Measurements from ENCODE around the gene SLC2A3. TPM values are rescaled to one million over a fixed set of nuclear protein-coding genes. Genes with fewer than 3 reads are reported as not detected.
"Not testable (repeated sequence)": the region's sequence is repeated elsewhere in the genome, so short reads cannot be mapped to it uniquely, and the experiment has no call there.

The SLC2A3 gene
- polyA plus RNA-seq, 1 experiment: 40.1 TPM

DNA sequence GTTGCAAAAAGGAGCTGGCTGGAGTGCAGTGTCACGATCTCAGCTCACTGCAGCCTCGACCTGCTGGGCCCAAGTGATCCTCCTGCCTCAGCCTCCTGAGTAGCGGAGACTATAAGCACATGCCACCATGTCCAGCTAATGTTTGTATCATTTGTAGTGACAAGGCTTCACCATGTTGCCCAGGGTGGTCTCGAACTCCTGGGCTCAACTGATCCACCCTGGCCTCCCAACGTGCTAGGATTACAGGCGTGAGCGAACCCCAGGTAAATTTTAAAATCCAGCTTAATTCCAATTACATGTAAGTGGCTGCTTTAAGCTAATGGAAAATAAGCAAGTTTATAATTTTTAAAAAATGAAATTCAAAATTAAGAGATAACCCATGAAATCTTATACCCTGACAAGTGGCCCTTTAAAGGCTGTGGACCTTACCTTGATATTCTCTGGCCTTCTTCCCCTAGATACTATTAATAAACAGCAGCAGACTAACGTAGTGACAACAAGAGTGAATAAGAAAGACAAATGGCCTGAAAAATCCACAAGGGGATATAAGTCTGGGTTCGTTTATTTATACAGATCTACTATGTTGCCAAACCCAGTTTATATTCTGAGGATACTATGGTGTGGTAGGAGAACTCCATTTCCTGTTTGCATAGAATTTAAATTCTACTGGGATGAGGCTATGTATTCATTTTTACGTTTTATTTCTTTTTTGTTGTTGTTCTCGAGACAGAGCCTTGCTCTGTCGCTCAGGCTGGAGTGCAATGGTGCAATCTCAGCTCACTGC, 25.6 kb upstream of the SLC2A3 start:
- ChIA-PET POLR2A (interaction anchor here (1.2 to 2.8 kb wide), 3 partner anchors 24 to 28 kb away, joined by 7 to 105 read pairs (median 9); partner anchors contain the start of gene SLC2A3), CTCF (interaction anchor here (1.5 to 5.4 kb wide), 5 partner anchors 8 to 33 kb away, joined by 3 to 30 read pairs (median 8); partner anchors contain the start of gene SLC2A3)
- Histone ChIP-seq H3K36me3 (ENCODE audit: control insufficient read depth, insufficient read depth, low read length) (no peaks in the 10 kb centered on the region), H3K27me3 (ENCODE audit: control insufficient read depth, insufficient read depth, low read length) (no peaks in the 10 kb centered on the region), H3K4me3 (ENCODE audit: low read depth, low read length) (peak overlapping the region; percentile 61)
- TF ChIP-seq, protein P1, sequence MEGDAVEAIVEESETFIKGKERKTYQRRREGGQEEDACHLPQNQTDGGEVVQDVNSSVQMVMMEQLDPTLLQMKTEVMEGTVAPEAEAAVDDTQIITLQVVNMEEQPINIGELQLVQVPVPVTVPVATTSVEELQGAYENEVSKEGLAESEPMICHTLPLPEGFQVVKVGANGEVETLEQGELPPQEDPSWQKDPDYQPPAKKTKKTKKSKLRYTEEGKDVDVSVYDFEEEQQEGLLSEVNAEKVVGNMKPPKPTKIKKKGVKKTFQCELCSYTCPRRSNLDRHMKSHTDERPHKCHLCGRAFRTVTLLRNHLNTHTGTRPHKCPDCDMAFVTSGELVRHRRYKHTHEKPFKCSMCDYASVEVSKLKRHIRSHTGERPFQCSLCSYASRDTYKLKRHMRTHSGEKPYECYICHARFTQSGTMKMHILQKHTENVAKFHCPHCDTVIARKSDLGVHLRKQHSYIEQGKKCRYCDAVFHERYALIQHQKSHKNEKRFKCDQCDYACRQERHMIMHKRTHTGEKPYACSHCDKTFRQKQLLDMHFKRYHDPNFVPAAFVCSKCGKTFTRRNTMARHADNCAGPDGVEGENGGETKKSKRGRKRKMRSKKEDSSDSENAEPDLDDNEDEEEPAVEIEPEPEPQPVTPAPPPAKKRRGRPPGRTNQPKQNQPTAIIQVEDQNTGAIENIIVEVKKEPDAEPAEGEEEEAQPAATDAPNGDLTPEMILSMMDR (IDR thresholded peaks at IDR 0.05; ENCODE audit: insufficient read depth, low read depth, low read length): no peak
- DNase-seq (ENCODE audit: low read depth): no peak

DNA sequence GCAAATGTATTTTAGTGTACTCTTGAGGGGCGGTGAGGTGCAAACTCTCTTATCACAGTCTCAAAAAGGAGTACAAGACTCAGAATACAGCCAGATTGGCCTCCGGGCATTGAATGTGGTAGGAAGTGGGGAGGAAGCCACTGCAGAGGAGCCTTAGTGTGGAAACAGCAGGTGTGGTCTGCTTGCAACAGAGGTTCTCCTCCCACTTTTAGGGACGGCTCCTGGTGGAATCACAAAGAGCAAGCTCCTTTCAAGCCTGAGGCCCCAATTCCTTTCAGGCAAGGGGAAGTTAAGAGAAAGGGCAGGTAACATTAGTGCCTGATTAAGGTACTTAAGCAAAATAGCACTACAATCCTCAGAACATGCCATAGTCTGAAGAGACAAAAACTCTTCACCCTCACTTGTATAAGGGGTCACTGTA, 23.7 kb upstream of the SLC2A3 start:
- ChIA-PET POLR2A (interaction anchor here (1.7 to 2.8 kb wide), 2 partner anchors 24 to 26 kb away, joined by 9 to 105 read pairs; partner anchors contain the start of gene SLC2A3), CTCF (interaction anchor here (0.8 to 5.4 kb wide), 4 partner anchors 15 to 100 kb away, joined by 3 to 30 read pairs (median 6); partner anchors contain the start of gene SLC2A3)
- Histone ChIP-seq H3K36me3 (ENCODE audit: control insufficient read depth, insufficient read depth, low read length) (no peaks in the 10 kb centered on the region), H3K4me3 (ENCODE audit: low read depth, low read length) (no peak overlapping the region), H3K27me3 (ENCODE audit: control insufficient read depth, insufficient read depth, low read length) (no peaks in the 10 kb centered on the region)
- TF ChIP-seq, protein P1 (IDR thresholded peaks at IDR 0.05; ENCODE audit: insufficient read depth, low read depth, low read length): no peak
- no peak for DNase-seq (ENCODE audit: low read depth)

DNA sequence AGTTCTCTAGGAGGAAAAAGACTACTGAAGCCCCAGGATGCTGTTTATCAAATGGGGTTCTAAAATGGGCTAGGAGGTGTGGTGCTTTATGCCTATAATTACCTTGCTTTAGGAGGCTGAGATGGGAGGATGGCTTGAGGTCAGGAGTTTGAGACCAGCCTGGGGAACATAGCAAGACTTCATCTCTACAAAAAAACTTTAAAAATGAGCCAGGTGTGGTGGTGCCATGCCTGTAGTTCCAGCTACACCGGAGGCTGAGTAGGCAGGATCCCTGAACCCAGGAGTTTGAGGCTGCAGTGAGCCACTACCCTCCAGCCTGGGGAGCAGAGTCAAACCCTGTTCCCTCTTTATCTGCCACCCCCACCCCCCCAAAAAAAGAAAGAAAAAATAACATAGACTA, 23.3 kb upstream of the SLC2A3 start:
- ChIA-PET POLR2A (interaction anchor here (2.8 kb wide), 1 partner anchor 23 kb away, joined by 105 read pairs; the partner anchor contains the start of gene SLC2A3), CTCF (interaction anchor here (0.8 to 5.4 kb wide), 4 partner anchors 15 to 100 kb away, joined by 3 to 30 read pairs (median 6); partner anchors contain the start of gene SLC2A3)
- TF ChIP-seq, protein P1 (IDR thresholded peaks at IDR 0.05; ENCODE audit: insufficient read depth, low read depth, low read length): no peak
- H3K27me3 ChIP-seq (ENCODE audit: control insufficient read depth, insufficient read depth, low read length): no peaks in the 10 kb centered on the region
- no peak for DNase-seq (ENCODE audit: low read depth)
- H3K36me3 ChIP-seq (ENCODE audit: control insufficient read depth, insufficient read depth, low read length): no peaks in the 10 kb centered on the region
- H3K4me3 ChIP-seq (ENCODE audit: low read depth, low read length): no peak overlapping the region

DNA sequence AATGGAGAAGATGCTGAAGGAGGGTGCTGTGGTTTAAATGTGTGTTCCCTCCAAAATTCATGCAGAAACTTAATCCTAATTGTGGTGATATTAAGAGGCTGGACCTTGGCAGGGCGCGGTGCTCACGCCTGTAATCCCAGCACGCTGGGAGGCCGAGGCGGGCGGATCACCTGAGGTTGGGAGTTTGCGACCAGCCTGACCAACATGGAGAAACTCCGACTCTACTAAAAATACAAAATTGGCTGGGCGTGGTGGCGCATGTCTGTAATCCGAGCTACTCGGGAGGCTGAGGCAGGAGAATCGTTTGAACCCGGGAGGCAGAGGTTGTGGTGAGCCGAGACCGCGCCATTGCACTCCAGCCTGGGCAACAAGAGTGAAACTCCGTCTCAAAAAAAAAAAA, 18.9 kb upstream of the SLC2A3 start:
- H3K4me3 ChIP-seq (ENCODE audit: low read depth, low read length); H3K36me3 ChIP-seq (ENCODE audit: control insufficient read depth, insufficient read depth, low read length); H3K27me3 ChIP-seq (ENCODE audit: control insufficient read depth, insufficient read depth, low read length); POLR2A ChIA-PET; CTCF ChIA-PET; DNase-seq (ENCODE audit: low read depth): not testable (repeated sequence)

DNA sequence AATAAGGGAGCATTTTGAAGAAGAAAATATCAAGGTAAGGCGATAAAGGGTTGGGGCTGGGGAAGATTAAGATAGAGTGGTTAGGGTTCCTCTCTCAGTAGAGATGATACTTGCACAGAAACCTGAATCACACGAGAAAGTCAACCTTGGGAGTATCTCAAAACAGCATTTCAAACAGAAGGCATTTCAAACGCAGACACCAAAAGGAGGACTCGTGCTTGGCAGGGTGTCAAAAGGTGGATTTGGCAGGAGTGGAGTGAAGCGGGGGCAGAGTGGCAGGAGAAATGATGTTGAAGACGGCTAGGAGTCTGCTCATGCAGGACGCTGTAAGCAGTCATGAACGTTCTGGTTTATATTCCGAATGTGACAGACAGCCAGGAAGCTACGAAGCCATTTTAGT, 18.4 kb upstream of the SLC2A3 start:
- DNase-seq (ENCODE audit: low read depth); POLR2A ChIA-PET; CTCF ChIA-PET; H3K4me3 ChIP-seq (ENCODE audit: low read depth, low read length); H3K36me3 ChIP-seq (ENCODE audit: control insufficient read depth, insufficient read depth, low read length); H3K27me3 ChIP-seq (ENCODE audit: control insufficient read depth, insufficient read depth, low read length): not testable (repeated sequence)

DNA sequence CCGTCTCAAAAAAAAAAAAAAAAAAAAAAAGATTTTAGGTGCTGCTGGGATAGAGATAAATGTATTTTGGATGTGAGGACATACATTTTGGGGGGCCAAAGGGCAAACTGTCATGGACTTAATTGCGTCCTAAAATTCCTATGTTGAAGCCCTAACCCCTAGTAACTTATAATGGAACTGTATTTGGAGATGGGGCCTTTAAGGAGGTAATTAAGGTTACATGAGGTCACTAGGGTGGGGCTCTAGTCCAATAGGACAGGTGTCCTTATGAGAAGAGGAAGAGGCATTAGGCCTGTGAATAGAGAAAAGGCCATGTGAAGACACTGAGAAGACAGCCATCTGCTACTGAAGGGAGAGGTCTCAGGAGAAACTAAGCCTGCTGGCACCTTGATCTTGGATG, 17.9 kb upstream of the SLC2A3 start:
- H3K36me3 ChIP-seq (ENCODE audit: control insufficient read depth, insufficient read depth, low read length); H3K4me3 ChIP-seq (ENCODE audit: low read depth, low read length); H3K27me3 ChIP-seq (ENCODE audit: control insufficient read depth, insufficient read depth, low read length); DNase-seq (ENCODE audit: low read depth); POLR2A ChIA-PET; CTCF ChIA-PET: not testable (repeated sequence)

All from BJ (cell line).